OCI-LY3 (cell line): ENCODE measurements around the gene NRG2.

ENCODE experiments used
- EZH2phosphoT487 ChIP-seq: fragments of 200-600 bp; shearing (Covaris generic); IDR thresholded peaks from 2 replicates; pipeline ENCODE4 v1.6.1; 2018; ENCODE audit warnings: antibody characterized with exemption, mixed run types, low read depth
- TF ChIP-seq, protein P1 (sequence below): fragments of 200-600, 300-600 bp; sonication (generic); IDR thresholded peaks from 2 replicates; pipeline ENCODE4 v1.5.1; 2014; ENCODE audit warnings: antibody characterized with exemption, low read length, low read depth

GRCh38 chr5:139851558-139851957 lies 191.5 kb downstream of the NRG2 start:
- TF ChIP-seq, protein P1, sequence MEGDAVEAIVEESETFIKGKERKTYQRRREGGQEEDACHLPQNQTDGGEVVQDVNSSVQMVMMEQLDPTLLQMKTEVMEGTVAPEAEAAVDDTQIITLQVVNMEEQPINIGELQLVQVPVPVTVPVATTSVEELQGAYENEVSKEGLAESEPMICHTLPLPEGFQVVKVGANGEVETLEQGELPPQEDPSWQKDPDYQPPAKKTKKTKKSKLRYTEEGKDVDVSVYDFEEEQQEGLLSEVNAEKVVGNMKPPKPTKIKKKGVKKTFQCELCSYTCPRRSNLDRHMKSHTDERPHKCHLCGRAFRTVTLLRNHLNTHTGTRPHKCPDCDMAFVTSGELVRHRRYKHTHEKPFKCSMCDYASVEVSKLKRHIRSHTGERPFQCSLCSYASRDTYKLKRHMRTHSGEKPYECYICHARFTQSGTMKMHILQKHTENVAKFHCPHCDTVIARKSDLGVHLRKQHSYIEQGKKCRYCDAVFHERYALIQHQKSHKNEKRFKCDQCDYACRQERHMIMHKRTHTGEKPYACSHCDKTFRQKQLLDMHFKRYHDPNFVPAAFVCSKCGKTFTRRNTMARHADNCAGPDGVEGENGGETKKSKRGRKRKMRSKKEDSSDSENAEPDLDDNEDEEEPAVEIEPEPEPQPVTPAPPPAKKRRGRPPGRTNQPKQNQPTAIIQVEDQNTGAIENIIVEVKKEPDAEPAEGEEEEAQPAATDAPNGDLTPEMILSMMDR, result no peak
- TF ChIP-seq EZH2phosphoT487, result no peak
